Stimulated activated CD4-positive, alpha-beta T cell treated with anti-CD3 and anti-CD28 coated beads, Interleukin-2, amount 100 ng/mL, for 4 hours (primary cell): ENCODE measurements around the gene GH2.
"Not testable (repeated sequence)": the region's sequence is repeated elsewhere in the genome, so short reads cannot be mapped to it uniquely, and the experiment has no call there.

Experiments
- DNase-seq: peaks from one replicate; pipeline ENCODE4 v3.0.0-alpha.2; 2020; ENCODE audit warnings: low read depth

GH2 gene

GRCh38 chr17:63911041-63911635 is 29.4 kb upstream of the GH2 start, which contains the start of gene CSHL1:
Gene CSHL1, minus strand, starts transcription at chr17:63911258. Its CDS starts 62 bp downstream, at chr17:63911196.
- no peak for DNase-seq

DNA sequence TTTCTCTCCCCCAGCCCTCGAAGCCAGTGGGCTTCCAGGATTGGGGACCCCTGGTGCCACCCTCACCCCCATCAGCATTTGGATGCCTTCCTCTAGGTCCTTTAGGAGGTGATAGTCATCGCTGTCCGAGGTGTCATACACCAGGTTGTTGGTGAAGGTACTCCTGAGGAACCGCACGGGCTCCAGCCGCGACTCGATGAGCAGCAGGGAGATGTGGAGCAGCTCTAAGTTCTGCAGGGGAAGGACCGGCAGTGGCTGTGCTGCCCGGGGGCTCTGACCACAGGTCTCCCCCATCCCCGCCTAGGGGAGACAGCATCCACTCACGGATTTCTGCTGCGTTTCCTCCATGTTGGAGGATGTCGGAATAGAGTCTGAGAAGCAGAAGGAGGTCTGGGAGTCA is 28.4 kb upstream of the GH2 start:
- no peak for DNase-seq

GRCh38 chr17:63909586-63909985 is 27.8 kb upstream of the GH2 start:
- not testable (repeated sequence) for DNase-seq

DNA sequence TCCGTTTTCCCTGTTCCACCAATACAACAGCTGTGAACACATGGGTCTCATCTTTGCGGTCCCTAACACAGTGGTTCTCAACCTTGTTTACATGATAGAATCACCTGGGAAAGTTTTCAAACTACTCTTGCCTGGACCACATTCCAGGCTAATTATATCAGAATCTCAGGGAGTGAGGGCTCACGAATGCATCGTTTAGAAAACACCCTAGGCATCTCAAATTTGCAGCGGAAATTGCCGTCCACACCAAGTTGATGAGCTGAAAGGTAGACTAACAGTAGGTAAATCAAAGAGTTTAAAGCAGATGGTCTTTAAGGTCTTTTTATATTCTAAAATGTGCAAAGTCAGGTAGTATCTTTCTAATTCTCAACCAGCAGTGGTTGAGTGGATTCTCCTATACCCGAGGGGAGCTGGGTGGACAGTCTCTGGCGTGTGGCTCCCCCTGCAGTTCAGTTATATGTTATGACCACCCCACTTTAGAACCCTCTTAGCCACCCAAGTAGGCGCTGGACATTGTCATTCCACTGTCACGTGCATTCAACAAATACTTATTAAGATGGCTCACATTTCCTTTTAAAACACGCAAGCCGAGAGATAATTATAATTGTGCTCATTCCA is 25.5 kb upstream of the GH2 start:
- not testable (repeated sequence) for DNase-seq

DNA sequence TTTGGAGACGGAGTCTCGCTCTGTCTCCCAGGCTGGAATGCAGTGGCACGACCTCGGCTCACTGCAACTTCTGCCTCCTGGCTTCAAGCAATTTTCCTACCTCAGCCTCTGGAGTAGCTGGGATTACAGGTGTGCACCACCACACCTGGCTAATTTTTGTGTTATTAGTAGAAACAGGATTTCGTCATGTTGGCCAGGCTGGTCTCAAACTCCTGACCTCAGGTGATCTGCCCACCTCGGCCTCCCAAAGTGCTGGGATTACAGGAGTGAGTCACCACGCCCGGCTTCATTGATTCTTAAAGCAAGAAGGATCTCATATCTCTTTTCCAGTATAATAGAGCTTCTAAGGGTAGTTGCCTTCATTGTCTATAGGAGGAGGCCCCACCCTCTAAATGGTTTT is 23.1 kb upstream of the GH2 start:
- DNase-seq = not testable (repeated sequence)

DNA sequence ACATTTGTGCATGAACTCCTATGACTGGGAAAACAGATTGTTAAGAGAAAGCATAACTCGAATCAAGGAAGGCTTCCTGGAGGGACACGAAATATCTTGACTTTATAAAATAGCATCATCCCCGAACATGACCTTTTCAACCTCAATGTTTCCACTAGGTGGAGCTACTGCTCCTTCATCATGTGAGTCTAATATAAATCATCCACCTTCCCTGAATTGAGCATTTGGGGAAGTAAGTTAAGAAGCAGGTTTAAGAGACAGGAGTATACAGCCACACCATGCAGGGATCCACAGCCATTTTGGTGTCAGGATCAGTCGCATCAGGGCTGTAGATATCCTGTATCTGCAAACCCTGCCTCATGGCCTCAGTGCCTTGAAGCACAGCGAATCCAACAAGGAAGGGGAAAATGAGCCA is 22.1 kb upstream of the GH2 start:
- DNase-seq = peak; percentile 14

- not testable (repeated sequence) for DNase-seq
Observed at GRCh38 chr17:63901971-63902370, 20.2 kb upstream of the GH2 start.

GRCh38 chr17:63898899-63899798 is 17.4 kb upstream of the GH2 start:
- DNase-seq = peak; percentile 13

- DNase-seq = not testable (repeated sequence)
Observed at GRCh38 chr17:63896524-63897354, 15.0 kb upstream of the GH2 start, which contains the start of gene CSH1. Gene CSH1, minus strand, starts transcription at chr17:63896574. Its CDS starts 63 bp downstream, at chr17:63896511.

DNA sequence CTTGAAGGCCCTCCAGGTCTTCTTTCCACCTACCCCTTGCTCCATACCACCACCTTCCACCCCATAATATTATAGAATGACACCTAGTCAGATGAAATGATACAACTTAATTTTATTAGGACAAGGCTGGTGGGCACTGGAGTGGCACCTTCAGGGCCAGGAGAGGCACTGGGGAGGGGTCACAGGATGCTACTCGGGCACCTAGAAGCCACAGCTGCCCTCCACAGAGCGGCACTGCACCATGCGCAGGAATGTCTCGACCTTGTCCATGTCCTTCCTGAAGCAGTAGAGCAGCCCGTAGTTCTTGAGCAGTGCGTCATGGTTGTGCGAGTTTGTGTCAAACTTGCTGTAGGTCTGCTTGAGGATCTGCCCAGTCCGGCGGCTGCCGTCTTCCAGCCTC is 13.1 kb upstream of the GH2 start:
- DNase-seq = not testable (repeated sequence)

DNA sequence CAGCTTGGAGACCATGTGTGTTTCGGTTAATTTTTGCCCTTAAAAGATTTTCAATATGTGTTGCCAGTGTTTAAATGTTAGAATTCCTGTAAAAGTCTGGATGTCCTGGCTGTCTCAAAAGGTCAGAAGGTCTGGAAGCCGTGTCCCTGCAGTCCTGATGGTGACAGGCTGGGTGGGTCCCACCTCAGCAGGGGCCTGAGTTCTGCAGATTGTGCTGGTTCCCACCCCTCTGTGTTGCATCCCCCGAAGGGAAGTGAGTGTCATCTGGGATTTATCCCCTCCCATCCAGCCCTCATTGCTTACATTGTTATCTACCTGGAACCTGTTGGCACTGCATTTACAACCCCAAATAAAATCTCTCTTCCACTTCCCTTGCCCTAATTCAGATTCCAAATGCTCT is 12.3 kb upstream of the GH2 start:
- not testable (repeated sequence) for DNase-seq

- DNase-seq = not testable (repeated sequence)
Observed at GRCh38 chr17:63892316-63893037, 10.7 kb upstream of the GH2 start.

DNA sequence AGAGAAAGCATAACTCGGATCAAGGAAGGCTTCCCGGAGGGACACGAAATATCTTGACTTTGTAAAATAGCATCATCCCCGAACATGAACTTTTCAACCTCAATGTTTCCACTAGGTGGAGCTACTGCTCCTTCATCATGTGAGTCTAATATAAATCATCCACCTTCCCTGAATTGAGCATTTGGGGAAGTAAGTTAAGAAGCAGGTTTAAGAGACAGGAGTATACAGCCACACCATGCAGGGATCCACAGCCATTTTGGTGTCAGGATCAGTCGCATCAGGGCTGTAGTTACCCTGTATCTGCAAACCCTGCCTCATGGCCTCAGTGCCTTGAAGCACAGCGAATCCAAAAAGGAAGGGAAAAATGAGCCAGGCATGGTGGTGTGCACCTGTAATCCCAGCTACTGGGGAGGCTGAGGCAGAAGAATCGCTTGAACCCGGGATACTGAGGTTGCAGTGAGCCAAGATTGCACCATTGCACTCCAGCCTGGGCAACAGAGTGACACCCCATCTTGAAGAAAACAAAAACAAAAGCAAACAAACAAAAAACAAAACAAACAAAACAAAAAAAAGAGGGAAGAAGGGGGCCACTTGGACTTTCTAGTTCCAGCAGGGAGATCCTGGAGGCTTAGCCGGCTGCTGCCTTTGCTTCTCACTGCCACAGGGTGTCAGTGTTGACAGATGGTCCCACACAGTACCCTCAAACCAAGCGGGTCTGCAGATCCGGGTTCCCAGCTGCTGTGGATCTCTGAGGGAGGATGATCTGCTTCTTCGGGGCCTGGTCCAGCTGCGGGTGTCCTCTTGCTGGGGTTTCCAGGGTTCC is 7.5 kb upstream of the GH2 start:
- DNase-seq = not testable (repeated sequence)

DNA sequence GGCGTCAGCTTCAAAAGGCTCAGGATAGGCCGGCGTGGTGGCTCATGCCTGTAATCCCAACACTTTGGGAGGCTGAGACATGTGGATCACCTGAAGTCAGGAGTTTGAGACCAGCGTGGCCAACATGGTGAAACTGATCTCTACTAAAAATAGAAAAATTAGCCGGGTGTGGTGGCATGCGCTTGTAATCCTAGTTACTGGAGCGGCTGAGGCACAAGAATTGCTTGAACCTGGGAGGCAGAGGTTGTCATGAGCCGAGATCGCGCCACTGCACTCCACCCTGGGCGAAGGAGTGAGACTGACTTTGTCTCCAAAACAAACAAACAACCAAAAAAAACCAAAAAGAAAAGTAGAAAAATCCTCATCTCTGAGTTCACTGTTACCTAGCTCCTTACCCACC is 3.4 kb upstream of the GH2 start:
- DNase-seq = not testable (repeated sequence)

- not testable (repeated sequence) for DNase-seq
Observed at GRCh38 chr17:63882626-63883126, 932 bp upstream of the GH2 start.

- DNase-seq = not testable (repeated sequence)
Observed at GRCh38 chr17:63881337-63881736, 407 bp downstream of the GH2 start.

- DNase-seq = no peak
Observed at GRCh38 chr17:63880706-63881105, 1.0 kb downstream of the GH2 start.

DNA sequence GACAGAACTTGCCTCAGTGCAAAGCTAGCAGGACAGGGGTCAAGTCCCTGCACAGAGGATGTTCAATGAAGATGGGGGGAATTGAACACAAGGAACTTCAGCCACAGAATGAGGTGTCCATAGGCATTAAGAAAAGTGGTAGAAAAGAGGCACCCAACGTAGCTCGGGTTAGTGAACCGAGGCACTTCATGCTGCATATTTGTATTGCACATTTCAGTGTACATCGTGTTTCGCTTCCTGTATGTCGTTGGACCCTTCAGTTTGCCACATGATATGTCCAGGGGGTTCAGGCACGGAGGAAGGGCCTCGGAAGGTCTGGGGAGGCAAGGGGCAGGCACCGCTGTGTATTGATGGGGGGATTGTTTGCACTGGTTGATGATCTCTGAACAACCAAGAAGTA is 3.3 kb downstream of the GH2 start:
- not testable (repeated sequence) for DNase-seq

DNA sequence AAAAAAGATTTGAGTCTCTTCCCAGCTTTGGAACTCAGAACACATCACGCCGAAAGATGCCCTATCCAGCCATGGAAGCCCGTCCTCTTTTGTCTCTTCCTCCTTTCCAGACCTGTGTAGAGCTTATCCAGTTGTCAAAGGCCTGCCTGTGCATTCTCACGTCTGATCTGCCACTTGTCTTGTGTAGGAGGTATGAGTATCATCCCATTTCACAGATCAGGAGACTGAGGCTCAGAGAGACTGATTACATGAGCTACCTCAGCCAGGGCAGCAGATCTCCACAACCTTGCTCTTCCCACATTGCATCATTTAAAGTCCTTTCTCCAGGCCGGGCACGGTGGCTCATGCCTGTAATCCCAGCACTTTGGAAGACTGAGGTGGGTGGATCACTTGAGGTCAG is 7.1 kb downstream of the GH2 start:
- not testable (repeated sequence) for DNase-seq

GRCh38 chr17:63874061-63874626 is 7.6 kb downstream of the GH2 start:
- DNase-seq = not testable (repeated sequence)
